Posterior vena cava (tissue), 2 donors: ENCODE measurements around the gene IKZF2. TPM values are rescaled to one million over a fixed set of nuclear protein-coding genes. Genes with fewer than 3 reads are reported as not detected.

Experiments used
- DNase-seq: peaks from one replicate; pipeline ENCODE4 v3.0.0-alpha.2; 2020; ENCODE audit warnings: low spot score
- intact Hi-C, 2 donors: fragments of 100-400 bp; cut with DNase I; formaldehyde crosslinking; loops; one replicate each; pipeline versions ENCODE4 v1.14.1 to v1.14.2; 2022 to 2023
- total RNA-seq, 2 donors: library from RNA; stranded (reverse); fragmentation: NEBNext Ultra II Directional; extraction: Animal tissue kit (Norgen Biotek cat#: 25700); gene quantifications; one replicate each; pipeline ENCODE4 v1.2.1, GENCODE V29; 2021
- donor health status: DM: yes; HTN: yes; CAD: no.
- donor health status: DM: yes; HTN: yes; CAD: no.

The IKZF2 gene
- total RNA-seq, 2 donors from 2014 or later, result 7.3 to 8.8 TPM

GRCh38 chr2:212979046-212979612 lies 172.3 kb downstream of the IKZF2 start:
- DNase-seq, result no peak
- intact Hi-C loops, result no loop called here

- DNase-seq, result no peak
Observed at GRCh38 chr2:212977152-212977551, 174.3 kb downstream of the IKZF2 start.

GRCh38 chr2:212975333-212975732 lies 176.1 kb downstream of the IKZF2 start:
- intact Hi-C loops, result no loop called here

More at GRCh38 chr2:212977152-212977551, 174.3 kb downstream of the IKZF2 start:
- intact Hi-C loops, result no loop called here

GRCh38 chr2:212974692-212975091 lies 176.7 kb downstream of the IKZF2 start:
- no peak for DNase-seq
- intact Hi-C loops, result no loop called here

More at GRCh38 chr2:212975333-212975732, 176.1 kb downstream of the IKZF2 start:
- no peak for DNase-seq

GRCh38 chr2:212973347-212973746 lies 178.1 kb downstream of the IKZF2 start:
- intact Hi-C loops, result no loop called here
- no peak for DNase-seq

GRCh38 chr2:212970132-212970531 lies 181.3 kb downstream of the IKZF2 start:
- DNase-seq, result no peak
- intact Hi-C loops, result no loop called here

GRCh38 chr2:212968284-212969081 lies 182.9 kb downstream of the IKZF2 start:
- DNase-seq, result no peak
- intact Hi-C loops, result no loop called here

- intact Hi-C loops, result no loop called here
- no peak for DNase-seq
Observed at GRCh38 chr2:212966884-212967283, 184.5 kb downstream of the IKZF2 start.

GRCh38 chr2:212962691-212963090 lies 188.7 kb downstream of the IKZF2 start:
- intact Hi-C loops, result no loop called here

GRCh38 chr2:212961255-212961654 lies 190.2 kb downstream of the IKZF2 start:
- no peak for DNase-seq
- intact Hi-C loops, result no loop called here

More at GRCh38 chr2:212962691-212963090, 188.7 kb downstream of the IKZF2 start:
- no peak for DNase-seq

- no peak for DNase-seq
- intact Hi-C loops, result no loop called here
Observed at GRCh38 chr2:212960336-212960735, 191.1 kb downstream of the IKZF2 start.

- intact Hi-C loops, result no loop called here
- no peak for DNase-seq
Observed at GRCh38 chr2:212959471-212960117, 191.8 kb downstream of the IKZF2 start.

GRCh38 chr2:212958757-212959295 lies 192.6 kb downstream of the IKZF2 start:
- intact Hi-C loops, result no loop called here
- DNase-seq, result no peak

- DNase-seq, result no peak
- intact Hi-C loops, result no loop called here
Observed at GRCh38 chr2:212958133-212958532, 193.3 kb downstream of the IKZF2 start.

GRCh38 chr2:212957624-212958023 lies 193.8 kb downstream of the IKZF2 start:
- DNase-seq, result no peak
- intact Hi-C loops, result no loop called here

GRCh38 chr2:212956665-212957607 lies 194.5 kb downstream of the IKZF2 start:
- DNase-seq, result no peak
- intact Hi-C loops, result no loop called here

GRCh38 chr2:212953170-212953920 lies 198.1 kb downstream of the IKZF2 start:
- no peak for DNase-seq
- intact Hi-C loops, result no loop called here

- no peak for DNase-seq
- intact Hi-C loops, result no loop called here
Observed at GRCh38 chr2:212949786-212950185, 201.6 kb downstream of the IKZF2 start.
